Activated CD4-positive, alpha-beta T cell treated with anti-CD3 and anti-CD28 coated beads, Interleukin-2, Interleukin-6, amounts not matched to agents 100 ng/mL and 50 ng/mL, durations not matched to agents 16 hours and 8 hours (primary cell): ENCODE measurements around the gene RERE.
A peak's percentile ranks its signal among the peaks of the same experiment; 100 is the strongest.
"Not testable (repeated sequence)": the region's sequence is repeated elsewhere in the genome, so short reads cannot be mapped to it uniquely, and the experiment has no call there.

ENCODE experiments used
- DNase-seq: peaks from one replicate; pipeline ENCODE4 v3.0.0-alpha.2; 2020

RERE gene

DNA sequence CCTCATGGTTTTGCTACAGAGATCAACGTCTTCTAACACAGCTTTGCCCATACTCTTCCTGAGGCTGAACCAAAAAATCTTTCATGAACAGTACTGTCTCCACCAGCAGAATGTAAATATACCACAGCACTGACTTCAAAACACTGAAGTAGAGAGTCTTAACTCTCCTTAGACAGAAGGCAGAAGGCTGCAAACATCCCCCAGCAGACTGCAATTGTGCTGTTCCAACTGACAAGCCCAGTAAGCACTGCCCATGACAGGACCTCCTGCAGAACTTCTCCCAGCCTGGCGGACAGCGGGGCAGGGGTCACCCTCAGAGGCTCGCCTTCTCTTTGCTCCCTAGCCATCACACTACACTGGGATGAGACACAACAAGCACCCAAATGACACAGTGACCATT is 218.7 kb downstream of the RERE start:
- no peak for DNase-seq

DNA sequence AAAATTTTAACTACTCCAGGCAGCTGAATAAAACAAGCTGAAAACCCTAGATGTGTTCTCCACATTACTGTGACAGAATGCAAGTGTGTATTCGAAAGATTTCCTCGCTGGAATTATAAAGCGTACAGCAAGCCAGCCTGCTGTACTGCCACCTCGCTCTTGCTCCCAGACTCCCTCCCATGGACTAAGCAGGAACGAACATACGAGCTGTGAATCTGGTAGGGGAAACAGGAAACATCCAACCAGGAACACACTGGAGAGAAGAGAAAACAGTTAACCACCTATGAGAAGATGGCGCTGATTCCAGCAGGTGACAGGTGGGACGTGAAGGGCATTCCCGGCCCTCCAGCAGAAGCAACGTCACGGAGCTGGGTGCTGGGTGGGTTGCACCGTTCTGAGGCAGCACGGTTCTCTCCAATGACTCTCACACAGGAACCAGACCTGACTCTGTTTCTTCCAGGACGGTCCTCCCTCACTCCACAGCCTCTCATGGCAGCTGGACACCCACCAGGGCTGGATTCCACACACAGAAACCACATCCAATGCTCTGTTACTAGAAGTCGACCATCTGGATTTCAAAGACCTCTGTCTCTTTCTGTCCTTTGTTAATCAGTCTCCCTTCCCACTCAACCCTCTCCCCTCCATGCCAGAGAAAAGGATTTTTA is 219.2 kb downstream of the RERE start:
- DNase-seq, result no peak

DNA sequence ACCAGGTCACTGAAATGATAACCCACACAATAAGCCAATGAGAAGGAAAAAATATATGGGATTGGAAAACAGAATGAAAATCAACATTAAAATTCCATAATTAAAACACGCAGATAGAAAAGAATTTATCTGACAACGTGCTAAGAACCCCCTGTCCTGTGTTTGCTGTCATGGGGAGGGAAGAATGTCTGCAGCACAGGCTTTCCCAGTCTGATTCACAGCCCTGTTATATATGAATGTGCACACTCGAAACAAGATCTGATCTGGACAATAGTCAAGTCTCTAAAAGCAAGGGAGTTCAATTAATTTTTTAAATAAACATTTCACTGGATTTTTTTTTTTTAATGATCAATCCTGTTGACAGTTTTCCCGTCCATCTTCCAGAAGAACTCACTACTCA is 220.0 kb downstream of the RERE start:
- DNase-seq, result peak; percentile 20

DNA sequence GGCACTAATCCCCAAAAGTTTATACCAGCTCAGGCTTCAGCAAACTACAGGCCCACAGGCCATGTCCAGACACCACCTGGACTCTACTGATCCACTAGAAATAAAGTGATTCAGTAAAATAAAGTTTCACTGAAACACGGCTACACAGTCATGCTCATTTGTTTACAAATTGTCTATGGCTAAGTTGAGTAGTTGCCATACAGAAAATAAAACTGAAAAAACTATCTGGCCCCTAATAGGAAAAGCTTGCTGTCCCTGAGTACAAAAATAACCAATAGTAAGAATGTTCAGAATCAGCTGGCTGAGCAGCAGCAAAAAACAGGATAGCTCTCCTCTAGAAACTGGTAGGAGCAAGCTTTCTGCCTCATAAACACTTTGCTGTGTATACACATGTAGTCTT is 221.5 kb downstream of the RERE start:
- no peak for DNase-seq

DNA sequence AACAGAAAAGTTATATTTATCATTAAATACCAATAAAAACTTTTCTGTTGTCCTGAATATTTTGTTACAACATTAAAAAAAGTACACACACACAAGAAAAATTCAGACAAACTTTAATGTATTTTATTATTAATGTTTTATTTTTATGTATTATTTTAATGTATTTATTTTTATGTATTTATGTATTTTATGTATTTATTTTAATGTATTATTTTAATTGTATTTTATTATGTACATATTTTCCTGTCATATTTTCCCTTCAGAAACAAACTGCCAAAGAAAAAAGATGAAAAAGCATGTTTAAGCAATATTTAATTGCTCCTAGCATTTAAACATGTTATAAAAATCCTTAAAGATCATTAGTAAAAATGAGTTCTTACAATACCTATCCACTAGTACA is 222.1 kb downstream of the RERE start:
- DNase-seq, result no peak

DNA sequence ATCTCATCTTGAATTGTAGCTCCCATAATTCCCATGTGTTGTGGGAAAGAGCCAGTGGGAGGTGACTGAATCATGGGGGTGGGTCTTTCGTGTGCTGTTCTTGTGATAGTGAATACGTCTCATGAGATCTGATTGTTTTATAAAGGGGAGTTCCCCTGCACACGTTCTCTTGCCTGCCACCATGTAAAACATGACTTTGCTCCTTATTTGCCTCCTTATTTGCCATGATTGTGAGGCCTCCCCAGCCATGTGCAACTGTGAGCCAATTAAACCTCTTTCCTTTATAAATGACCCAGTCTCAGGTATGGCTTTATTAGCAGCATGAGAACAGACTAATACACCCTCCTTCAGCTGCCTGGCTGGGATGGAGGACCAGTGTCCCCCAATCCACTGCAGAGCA is 224.1 kb downstream of the RERE start:
- DNase-seq, result not testable (repeated sequence)

DNA sequence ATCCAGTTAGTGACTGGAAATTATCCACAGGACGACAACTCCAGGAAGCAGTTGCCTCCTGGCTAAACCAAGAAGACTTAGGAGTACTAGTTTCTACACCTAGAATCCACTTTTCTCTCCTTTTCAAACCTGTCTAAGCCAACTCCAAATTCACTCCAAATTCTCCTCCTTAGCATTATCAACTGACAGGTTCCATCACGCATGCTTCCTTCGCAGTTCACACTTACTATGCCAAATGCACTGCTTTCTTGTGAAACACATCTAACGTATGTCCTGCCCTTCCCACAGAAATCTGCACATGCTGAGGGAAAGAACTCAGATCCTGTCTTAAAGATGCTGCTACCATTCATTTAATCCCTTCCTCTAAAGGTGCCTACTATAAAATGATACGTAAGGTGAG is 225.9 kb downstream of the RERE start:
- DNase-seq, result no peak

DNA sequence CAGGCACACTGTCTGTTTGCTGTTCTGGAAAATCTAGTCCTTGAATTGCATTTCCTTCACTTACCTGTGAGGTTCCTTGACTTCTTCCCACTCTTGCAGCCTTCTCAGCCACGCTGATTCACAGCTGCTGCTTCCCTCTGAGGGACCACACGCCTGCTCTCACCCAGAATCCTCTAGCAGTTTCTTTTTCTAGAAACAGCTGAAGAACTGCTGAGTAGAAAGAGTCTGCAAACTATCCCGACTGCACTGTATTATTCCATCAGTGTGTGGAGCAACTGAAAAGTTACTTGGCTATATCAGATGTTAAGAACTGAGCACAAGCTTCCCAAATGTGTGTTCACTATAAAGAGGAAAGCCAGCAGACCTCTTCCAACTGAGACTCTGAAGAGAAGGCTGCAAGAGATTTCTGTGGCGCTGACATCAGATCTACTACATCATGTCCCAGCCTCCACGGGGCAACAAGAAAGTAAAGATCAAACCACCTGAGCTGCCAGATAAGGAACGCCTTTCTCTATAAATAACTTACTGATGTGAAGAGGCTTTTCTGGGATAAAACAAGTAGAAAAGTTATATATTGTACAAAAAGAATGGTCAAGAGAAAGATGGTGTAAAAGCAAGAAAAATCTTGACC is 226.6 kb downstream of the RERE start:
- no peak for DNase-seq

DNA sequence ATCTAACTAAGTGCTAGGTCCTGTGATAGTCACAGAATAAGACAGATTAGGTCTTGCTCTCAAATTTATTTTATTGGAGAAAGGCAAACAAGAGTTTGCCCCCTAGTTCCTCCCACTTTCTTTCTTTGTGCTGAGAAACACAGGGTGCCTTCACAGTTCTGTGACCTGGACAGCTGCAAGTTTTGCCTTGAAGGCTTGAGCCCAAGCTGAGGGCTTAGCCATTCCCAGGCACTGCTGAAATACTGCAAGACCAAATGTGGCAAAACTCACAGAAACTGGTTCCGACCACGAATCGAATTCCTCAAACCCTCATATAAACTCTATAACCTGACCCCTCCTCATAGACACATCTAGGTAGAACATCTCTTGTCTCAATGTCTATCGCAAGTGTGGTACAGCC is 227.9 kb downstream of the RERE start:
- no peak for DNase-seq

DNA sequence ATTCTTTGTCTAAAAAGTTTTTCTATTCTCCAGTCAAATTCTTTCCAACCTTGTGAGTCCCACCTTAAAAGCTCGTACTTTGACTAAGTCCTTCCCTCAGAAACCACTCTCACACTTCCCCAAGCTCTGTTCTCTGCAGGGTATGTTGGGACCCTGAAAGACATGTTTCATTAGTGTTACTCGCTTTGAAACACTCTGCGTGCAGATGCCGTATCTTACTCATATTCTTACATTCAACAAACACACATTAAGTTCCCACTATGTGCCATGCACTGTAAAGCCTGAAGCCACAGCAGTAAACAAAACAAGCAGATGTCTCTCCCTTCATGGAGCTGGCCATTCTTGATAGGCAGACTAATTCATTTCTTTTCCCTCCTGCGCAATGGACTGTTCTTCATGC is 229.7 kb downstream of the RERE start:
- peak; percentile 21 for DNase-seq

DNA sequence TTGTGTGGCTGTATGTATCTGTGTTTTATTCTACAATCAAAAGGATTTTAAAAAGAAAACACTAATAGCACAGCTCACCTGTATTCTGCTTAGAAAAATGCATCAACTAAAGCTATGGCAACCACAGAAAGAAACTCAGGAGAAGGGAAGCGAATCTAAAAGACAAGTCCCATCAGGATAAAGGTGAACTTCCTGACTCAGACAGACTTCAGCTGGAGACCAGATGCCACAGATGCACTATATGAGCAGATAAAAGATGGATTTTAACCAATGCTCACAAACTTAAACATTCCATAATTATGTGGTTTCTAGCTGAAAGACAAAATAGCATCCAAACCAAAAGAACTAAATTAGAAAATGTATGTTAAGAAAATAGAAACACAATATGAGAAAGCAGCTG is 231.0 kb downstream of the RERE start:
- DNase-seq, result no peak

DNA sequence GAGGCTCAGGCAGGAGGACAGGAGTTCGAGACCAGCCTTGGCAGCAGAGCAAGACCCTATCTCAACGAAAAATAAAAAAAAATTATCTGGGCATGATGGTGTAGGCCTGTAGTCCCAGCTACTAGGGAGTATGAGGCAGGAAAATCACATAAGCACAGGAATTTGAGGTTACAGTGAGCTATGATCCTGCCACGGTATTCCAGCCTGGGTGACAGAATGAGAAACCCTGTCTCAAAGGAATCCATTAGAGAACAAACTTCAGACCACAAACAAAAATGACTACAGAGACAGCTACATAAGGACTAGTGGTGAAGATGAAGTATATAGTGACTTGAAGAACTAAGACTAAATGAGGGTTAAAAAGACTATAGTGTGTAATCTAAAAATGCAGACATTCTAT is 233.1 kb downstream of the RERE start:
- DNase-seq, result no peak

DNA sequence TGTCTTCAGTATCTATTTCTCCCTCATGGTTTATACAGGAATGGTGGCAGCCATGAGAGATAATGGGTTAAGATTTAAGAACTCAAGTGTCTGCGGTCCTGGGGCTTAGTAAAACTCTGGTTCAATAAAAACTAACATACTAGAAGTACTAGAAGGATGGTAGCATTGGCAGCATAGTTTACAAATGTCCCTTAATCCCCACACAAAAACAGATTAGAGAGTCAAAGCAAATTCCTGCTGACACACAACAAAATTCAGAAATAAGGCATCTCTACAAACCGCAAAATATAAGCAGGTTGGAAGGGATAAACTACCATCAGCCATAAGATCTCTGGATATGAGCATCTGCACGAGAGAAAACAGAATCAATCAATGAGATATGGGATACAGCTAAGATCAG is 234.4 kb downstream of the RERE start:
- DNase-seq, result no peak

DNA sequence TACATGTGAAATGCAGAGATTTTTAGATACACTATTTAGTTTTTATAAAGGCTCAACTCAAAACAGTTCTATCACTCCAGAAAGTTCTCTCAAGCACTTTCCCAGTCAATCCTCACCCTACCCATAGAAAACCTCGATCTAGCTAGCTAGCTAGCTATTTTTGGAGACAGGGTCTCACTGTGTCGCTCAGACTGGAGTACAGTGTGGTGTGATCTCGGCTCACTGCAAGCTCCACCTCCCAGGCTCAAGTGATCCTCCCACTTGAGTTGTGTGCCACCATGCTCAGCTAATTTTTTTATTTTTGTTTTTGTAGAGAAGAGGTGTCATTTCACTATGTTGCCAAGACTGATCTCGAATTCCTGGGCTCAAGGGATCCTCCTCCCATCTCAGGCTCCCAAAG is 236.9 kb downstream of the RERE start:
- DNase-seq, result no peak

DNA sequence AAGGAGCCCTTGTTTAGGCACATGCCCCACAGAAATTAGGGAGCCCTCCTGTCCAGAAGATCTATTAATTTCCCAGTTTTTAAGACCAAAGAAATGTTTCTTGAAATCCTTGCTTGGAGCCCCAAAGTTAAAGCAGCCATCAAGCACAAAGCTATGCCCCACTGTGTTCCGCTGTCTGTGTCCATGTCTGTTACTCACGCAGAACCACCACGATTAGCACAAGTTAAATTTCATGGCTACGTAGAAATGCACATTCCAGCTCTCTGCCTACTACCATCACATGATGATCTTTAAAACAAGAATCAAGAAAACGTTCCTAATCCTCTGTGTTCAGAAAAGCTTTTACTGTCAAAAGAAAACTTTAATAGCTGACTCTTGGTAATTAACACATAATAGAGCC is 238.5 kb downstream of the RERE start:
- DNase-seq, result no peak

DNA sequence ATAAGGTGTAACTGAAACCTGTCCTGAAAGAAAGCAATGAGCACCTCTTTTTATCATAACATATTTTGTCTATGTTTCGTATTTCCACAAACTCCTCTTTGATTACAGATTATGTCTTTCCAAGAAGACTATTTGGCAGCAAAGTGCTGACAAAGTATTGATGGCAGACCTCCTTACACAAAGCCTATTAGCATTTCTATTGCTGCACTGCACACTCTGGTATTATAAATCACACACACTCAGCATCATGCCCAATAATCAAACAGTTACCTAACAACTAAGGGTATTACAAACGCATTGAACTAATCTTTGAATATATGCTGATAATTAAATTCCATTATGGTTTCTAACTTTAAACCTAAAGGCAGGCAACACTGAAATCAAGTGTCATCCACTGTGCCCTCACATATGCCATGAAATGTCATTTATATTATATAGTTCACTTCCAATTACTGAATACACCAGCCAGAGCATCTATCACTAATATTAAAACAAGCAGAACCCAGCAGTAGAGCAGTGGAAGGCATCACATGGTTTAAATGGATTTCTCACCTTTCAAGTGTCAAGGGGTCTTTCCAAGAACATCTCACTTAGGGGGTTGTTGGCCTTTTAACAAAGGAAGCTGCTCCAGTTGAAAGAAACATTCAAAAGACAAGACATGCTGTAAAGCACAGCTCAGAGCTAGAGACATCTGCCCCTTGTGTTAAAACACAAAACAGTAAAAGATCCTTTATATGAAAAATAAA is 239.1 kb downstream of the RERE start:
- no peak for DNase-seq

DNA sequence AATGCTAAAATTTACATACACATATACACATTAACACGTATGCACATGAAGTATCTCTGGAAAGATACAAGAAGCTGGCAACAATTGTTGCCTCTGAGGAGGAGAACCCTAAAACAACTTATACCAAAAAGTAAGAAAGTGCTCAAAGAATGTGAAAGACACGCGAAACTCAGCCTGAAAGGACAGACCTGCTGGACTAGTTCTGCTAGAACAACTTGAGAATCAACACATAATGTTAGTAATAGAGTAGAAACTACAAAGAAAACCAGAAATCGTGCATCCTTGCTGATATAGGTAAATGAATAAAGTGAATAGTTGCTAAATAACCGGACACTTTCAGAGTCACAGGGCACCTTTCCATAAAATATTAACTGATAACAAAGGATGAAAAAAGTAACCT is 242.5 kb downstream of the RERE start:
- no peak for DNase-seq

DNA sequence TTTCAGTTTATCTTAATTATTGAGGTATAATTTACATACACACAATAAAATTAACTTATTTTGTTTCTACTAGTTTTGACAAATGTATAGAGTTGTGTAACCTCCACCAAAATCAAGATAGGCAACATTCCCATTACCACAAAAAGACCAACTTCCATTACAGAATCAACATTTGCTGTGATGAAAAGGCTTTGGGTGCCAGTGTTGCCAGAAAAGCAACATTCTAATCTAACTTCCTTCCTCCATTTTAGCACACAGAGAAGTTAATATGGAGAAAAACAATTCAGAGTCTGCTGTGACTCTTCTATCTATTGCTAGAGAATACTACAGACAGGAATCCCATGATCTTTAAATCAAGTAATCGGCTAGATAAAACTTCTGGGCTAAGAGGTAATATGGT is 245.3 kb downstream of the RERE start:
- no peak for DNase-seq

DNA sequence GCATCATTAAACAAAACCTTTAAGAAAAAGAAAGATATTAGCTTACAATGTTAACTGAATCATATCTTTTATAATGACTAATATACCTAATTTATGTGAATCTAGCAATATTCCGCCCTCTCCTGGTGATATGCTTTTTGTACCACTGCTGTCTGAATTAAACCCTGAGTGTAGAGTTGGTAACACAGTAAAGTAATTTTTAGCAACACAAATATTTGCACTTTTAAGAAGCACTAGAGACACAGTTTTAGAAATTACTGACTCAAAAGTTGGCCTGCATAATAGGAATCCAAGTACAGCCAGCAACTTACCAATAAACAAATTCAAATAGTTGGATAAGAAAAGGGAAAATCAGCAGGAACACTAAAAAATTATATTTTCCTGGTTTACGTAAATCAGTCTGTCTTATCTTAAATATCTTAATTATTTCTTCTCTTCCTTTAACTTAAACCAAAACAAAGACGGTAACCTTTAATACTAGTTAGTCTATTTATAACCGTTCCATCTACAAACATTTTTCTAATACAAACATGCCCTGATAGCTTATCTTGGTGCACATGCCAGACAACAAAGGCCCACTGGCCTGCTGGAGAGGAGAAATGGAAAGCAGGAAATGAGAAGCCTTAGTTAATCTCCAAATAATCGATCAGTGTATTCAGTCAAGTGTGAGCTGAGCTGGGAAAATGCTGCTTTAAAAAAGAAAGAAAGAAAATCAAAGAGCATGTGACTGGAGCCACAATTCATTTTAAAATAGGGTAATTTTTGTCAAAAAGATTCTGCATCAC is 246.0 kb downstream of the RERE start:
- no peak for DNase-seq

DNA sequence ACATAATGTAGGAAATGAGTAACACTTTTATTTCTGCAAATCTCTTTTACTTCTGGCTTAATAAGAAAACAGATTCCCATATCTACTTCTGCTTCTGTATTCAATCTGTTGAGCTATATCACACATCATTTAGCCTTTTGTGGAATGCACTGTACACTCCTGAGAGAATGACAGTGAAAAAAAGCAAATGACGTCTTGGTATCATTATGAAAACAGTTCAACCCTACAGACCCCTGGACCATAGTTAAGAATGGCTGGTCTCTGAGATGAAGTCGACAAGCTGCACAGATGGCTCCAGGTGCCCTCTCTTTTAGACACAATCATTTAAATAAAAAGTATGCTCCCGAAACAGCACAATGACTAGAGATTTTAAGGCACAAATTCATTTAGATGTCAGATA is 247.0 kb downstream of the RERE start:
- DNase-seq, result no peak

DNA sequence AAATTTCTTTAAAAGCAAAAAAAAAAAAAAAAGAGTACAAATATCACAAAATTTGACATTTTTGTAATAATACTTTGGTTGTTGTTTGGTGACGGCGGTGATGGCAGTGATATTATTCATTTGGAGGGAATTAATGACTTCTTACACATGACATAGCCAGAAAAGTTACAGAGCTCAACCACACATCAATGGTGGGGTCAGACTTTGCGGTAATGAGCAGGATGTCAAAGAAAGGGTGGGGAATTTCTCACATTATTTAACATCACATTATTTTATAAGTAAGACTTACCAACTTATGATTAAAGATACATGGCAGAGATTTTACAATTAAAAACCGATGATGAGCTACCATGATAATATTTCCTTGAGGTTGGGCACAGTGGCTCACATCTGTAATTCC is 248.2 kb downstream of the RERE start:
- no peak for DNase-seq

DNA sequence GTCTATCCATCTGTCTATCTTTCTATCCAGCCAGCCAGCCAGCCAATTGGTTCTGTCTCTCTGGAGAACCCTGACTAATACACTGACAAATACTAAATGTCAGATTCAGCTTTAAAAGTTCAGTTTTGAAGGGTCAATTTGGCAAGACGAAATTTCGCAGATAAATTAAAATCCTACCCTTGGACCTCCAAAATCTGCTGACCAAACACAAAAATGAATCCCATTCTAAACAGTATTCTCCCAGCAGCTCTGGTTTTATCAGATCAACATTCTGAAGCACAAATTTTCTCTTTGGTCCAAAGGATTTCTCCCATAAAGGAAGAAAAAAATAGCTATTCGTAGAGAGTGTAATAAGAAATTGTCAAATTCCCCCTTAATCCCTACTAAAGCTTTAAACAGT is 248.6 kb downstream of the RERE start:
- DNase-seq, result no peak

DNA sequence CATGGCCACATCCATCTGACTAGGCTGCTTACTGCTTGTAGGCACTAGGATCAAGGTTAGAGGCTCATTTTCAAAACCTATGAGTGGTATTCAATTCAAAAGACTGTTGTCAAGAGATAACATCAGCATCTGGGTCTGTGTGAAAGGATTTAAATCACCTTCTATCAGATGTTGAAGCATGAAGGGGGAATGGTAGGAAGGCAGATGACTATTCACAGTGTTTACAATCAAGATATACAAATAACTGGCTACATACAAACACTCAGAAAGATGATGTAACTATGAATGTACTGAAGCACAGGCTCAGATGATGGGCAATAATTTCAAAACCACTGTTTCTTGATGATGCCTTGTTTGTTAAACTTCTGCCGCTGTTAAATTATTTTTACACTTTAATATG is 250.3 kb downstream of the RERE start:
- DNase-seq, result no peak

DNA sequence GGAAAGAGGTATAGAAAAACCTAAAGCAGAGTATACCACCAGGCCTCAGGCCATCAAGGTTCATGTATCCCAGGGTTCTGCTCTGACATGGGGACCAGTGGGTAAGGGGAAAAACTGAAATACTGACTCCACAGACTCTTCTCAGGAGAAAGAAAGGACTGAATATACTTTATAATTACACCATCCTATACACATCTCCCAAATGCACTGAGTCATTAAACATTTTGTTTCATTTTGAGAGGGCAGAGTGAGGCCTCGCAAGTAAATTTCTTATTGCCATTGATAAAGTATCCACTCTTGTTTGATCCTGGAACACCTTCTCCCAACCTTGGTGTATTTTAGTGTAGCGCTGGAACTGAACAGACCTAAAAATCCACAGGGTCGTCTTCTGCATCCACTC is 251.6 kb downstream of the RERE start:
- no peak for DNase-seq
